Stimulated activated naive CD8-positive, alpha-beta T cell treated with anti-CD3 and anti-CD28 coated beads, Interleukin-15, Interleukin-2, amounts not matched to agents 100 ng/mL and 50 ng/mL, for 24 hours (primary cell): ENCODE results near the gene AOC1.

ENCODE experiments used
- H3K27ac Mint-ChIP-seq: one replicate; pipeline ENCODE4 v1.8.0; 2021; ENCODE audit warnings: mild to moderate bottlenecking, mixed read lengths
- H3K27me3 Mint-ChIP-seq: one replicate; pipeline ENCODE4 v1.8.0; 2021; ENCODE audit warnings: mixed read lengths
- H3K36me3 Mint-ChIP-seq: one replicate; pipeline ENCODE4 v1.8.0; 2021; ENCODE audit warnings: low read depth, mixed read lengths
- H3K4me1 Mint-ChIP-seq: one replicate; pipeline ENCODE4 v1.8.0; 2021; ENCODE audit warnings: low read depth, mixed read lengths
- H3K4me3 Mint-ChIP-seq: one replicate; pipeline ENCODE4 v1.8.0; 2021; ENCODE audit warnings: mild to moderate bottlenecking, mixed read lengths
- H3K9me3 Mint-ChIP-seq: one replicate; pipeline ENCODE4 v1.8.0; 2021; ENCODE audit warnings: mixed read lengths

Gene AOC1

DNA sequence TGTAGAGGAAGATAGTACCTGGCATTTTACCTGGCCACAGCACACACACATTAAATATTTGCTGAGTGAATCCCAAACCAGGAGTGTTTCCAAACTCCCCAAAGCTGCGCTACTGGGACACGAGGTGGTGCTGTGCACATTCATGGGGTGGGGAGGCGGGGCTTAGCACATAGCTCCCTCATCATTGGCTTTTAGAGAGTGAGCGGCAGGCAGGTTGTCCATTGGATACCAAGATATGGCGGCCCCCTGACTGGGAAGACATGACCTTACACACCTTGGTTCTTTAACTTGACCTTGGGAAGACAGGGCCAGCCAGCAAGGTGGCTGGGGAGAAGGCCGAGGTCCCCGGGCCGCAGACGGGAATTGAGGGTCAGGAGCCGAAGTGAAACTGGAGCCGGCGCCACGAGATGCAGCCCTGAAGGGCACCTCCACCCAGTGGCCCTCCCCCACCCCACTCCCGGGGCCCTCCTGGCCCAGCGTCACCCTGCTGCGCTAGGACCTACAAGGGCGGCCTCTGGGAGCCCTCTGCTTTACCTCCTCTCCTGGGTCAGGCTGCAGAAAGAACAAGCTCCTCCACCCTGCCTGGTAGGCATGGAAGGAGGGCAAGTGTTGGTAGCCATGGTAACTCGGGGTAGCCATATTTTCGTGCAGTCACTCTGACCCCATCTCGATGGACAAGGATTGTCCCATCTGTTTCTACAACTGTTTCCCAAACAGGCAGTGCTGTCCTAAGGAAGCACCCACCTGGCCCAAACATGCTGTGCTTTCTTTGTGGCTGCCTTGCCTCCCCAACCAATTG is 27.7 kb upstream of the AOC1 start:
- H3K9me3 Mint-ChIP-seq, result peaks cover 7% of the 10 kb centered on the region
- peaks cover 33% of the 10 kb centered on the region for H3K27me3 Mint-ChIP-seq
- H3K4me1 Mint-ChIP-seq, result peaks cover 2% of the 10 kb centered on the region
- no peak overlapping the region for H3K4me3 Mint-ChIP-seq
- H3K27ac Mint-ChIP-seq, result no peak overlapping the region
- H3K36me3 Mint-ChIP-seq, result no peaks in the 10 kb centered on the region

DNA sequence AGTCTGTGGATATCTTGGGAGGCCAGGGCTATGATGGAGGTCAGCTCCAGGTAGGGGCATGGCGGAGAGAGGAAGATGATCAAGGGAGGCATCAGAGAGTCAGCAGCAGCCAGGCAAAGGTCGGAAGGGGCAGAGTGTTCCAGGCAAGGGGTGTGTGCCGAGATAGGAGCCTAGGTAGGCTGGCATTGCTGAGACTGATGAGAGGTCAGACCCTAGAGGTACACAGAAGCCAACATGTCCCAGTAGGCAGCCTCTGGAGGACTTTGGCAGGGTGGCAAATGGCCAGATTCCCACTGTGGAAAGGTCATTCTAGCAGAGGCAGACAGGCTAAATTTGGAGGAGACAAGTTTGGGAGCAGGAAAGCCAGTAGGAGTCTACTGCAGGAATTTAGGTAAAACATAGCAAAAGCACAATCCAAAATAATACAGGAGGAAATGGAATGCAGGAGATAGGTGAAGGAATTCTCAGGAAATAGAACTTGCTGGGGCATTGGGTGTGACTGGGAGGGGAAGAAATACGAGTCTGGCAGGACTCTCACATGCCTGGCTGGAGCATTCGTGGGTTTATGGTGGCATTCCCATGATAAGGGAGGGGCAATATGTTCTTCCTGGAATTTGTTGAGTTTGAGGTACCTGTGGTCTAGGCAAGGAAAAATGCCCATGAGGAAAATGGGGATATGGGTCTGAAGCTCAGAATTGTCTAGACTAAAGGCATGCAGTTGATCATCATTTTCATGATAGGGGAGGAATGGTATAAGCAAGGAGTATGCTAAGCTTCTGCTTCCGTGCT is 26.1 kb upstream of the AOC1 start:
- H3K27me3 Mint-ChIP-seq, result peaks cover 39% of the 10 kb centered on the region

DNA sequence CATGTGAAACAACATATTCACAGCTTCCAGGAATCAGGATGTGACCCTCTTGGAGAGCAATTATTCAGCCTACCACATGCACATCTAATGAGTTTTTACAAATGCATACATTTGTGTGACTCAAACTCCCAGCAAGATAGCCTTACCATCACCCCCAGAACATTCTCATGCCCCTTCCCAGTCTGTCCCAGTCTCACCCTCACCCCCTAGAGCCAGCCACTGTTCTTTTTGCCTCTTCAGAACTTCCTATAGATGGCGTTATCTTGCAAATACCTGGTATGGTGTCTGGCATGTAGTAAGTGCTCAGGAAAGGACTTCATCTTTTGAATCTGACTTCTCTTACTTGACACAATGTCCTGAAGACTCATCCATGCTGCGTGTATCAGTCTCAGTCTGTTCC is 23.9 kb upstream of the AOC1 start:
- Mint-ChIP-seq H3K27ac (no peak overlapping the region), H3K27me3 (peaks cover 35% of the 10 kb centered on the region), H3K4me3 (no peak overlapping the region), H3K36me3 (no peaks in the 10 kb centered on the region), H3K4me1 (no peaks in the 10 kb centered on the region), H3K9me3 (no peaks in the 10 kb centered on the region)

More for the DNA sequence above, 26.1 kb upstream of the AOC1 start:
- no peaks in the 10 kb centered on the region for H3K4me1 Mint-ChIP-seq
- no peak overlapping the region for H3K27ac Mint-ChIP-seq
- peaks cover 7% of the 10 kb centered on the region for H3K9me3 Mint-ChIP-seq
- no peak overlapping the region for H3K4me3 Mint-ChIP-seq
- no peaks in the 10 kb centered on the region for H3K36me3 Mint-ChIP-seq

GRCh38 chr7:150829426-150829825 is 22.9 kb upstream of the AOC1 start:
- no peaks in the 10 kb centered on the region for H3K9me3 Mint-ChIP-seq
- peaks cover 45% of the 10 kb centered on the region for H3K27me3 Mint-ChIP-seq
- H3K27ac Mint-ChIP-seq, result no peak overlapping the region
- no peaks in the 10 kb centered on the region for H3K36me3 Mint-ChIP-seq
- H3K4me3 Mint-ChIP-seq, result no peak overlapping the region
- H3K4me1 Mint-ChIP-seq, result no peaks in the 10 kb centered on the region

DNA sequence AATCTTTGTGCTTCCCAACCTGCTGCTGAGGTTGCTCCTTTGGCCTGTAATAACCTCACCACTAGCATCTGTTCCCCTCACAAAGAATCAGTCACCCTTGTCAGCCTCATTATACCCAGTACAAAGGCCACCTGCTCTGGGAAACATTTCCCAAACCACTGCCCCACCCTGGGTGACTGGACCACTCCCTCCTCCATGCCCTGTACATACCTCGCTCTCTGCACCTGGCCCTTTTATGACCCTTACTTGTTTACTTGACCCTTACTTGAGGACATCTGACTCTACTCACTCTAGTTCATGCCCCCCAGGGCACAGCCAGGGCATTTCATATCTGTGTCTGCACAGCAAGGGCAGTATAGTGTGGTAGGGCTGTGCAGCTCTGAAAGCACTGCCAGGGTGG is 21.4 kb upstream of the AOC1 start:
- H3K4me3 Mint-ChIP-seq, result no peak overlapping the region
- H3K4me1 Mint-ChIP-seq, result no peaks in the 10 kb centered on the region
- H3K9me3 Mint-ChIP-seq, result no peaks in the 10 kb centered on the region
- peaks cover 48% of the 10 kb centered on the region for H3K27me3 Mint-ChIP-seq
- no peak overlapping the region for H3K27ac Mint-ChIP-seq
- H3K36me3 Mint-ChIP-seq, result no peaks in the 10 kb centered on the region

GRCh38 chr7:150831851-150832250 is 20.5 kb upstream of the AOC1 start:
- H3K4me3 Mint-ChIP-seq, result no peak overlapping the region
- no peak overlapping the region for H3K27ac Mint-ChIP-seq
- H3K4me1 Mint-ChIP-seq, result no peaks in the 10 kb centered on the region
- peaks cover 50% of the 10 kb centered on the region for H3K27me3 Mint-ChIP-seq
- H3K36me3 Mint-ChIP-seq, result no peaks in the 10 kb centered on the region
- H3K9me3 Mint-ChIP-seq, result no peaks in the 10 kb centered on the region

GRCh38 chr7:150835019-150835418 is 17.3 kb upstream of the AOC1 start:
- H3K36me3 Mint-ChIP-seq, result no peaks in the 10 kb centered on the region
- H3K4me1 Mint-ChIP-seq, result no peaks in the 10 kb centered on the region
- no peak overlapping the region for H3K27ac Mint-ChIP-seq
- peaks cover 34% of the 10 kb centered on the region for H3K27me3 Mint-ChIP-seq
- H3K9me3 Mint-ChIP-seq, result no peaks in the 10 kb centered on the region
- no peak overlapping the region for H3K4me3 Mint-ChIP-seq

DNA sequence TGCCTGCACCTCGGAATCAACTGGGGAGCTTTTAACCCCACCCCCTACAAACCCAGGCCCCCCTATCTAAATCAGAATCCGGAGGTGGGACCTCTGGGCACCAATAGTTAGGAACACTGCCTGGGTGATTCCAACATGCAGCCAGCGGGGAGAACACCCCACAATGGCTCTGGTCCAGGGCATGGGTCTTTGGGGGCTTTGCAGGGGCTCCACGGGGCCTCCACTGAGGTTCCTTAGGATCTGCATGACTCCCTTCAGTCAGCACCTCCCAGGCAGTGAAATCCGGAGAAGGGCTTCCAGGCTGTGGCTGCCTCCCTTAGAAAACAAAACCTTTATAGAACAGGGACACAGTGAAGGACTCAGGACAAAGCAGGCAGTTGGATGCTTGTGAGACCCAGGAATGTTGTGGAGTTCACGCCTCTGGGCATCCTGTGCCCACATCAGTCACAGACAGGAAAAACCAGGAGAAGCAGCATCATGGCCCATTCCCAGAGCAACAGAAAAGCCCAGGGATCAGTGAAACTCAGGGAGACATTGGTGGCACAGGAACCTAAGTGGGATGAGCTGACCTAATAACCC is 16.5 kb upstream of the AOC1 start:
- Mint-ChIP-seq H3K27ac (no peak overlapping the region), H3K36me3 (no peaks in the 10 kb centered on the region), H3K27me3 (peaks cover 29% of the 10 kb centered on the region), H3K4me1 (no peaks in the 10 kb centered on the region), H3K9me3 (no peaks in the 10 kb centered on the region), H3K4me3 (no peak overlapping the region)

DNA sequence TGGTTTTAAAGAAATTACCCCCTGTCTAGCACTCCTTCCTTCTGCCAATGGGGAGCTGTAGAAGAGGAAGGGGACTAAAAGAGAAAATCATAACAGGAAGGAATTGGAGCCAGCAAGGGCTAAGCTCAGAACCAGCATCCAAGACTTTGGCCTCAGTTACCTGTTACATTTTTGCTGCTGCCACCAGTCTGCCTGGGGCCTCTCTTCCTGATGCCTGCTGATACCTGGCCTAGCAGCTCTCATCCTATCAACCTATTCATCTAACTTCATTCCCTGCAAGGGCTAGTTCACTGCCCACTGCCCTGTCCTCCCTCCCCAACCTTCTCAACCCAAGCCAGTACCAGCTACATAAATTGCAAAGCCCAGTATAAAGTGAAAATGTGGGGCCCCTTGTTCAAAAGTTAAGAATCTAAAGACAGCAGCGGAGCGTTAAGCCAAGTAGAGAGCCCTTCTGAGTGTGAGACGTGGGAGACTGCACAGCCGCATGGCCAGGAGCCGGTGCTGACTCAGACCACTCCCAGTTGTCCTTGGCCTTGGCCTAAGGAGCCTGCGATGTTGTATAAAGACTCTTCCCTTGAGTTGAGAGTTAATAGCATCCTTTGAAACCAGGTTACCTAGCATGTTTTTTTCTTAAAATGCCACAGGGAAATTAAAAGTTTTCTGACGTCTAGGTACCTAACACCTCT is 13.2 kb upstream of the AOC1 start:
- Mint-ChIP-seq H3K27me3 (peaks cover 13% of the 10 kb centered on the region), H3K36me3 (no peaks in the 10 kb centered on the region), H3K27ac (peak overlapping the region; percentile 53), H3K9me3 (no peaks in the 10 kb centered on the region), H3K4me1 (no peaks in the 10 kb centered on the region), H3K4me3 (no peak overlapping the region)

- Mint-ChIP-seq H3K27ac (no peak overlapping the region), H3K4me1 (no peaks in the 10 kb centered on the region), H3K4me3 (no peak overlapping the region), H3K36me3 (no peaks in the 10 kb centered on the region), H3K27me3 (no peaks in the 10 kb centered on the region), H3K9me3 (no peaks in the 10 kb centered on the region)
Measured at GRCh38 chr7:150842018-150842417, 10.3 kb upstream of the AOC1 start.

DNA sequence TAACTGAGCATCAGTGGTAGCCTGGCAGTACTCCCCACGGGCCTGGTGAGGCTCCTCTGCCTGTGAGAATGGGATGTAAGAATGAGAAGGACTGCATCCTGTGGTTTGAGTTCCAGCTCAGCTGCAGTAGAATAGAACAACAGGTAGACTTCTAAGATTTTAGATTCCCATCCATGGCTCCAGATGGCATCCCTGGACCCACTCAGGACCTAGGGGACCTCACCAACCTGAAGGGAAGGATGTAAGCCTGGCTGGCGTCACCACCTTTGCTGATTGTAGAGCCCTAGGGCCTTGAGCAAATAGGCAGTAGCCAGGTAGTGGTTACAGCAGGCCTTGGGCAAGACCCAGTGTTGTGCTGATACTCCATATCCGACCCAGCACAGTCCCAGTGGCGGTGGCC is 9.6 kb upstream of the AOC1 start:
- Mint-ChIP-seq H3K4me1 (no peaks in the 10 kb centered on the region), H3K4me3 (no peak overlapping the region), H3K9me3 (no peaks in the 10 kb centered on the region), H3K27me3 (no peaks in the 10 kb centered on the region), H3K36me3 (no peaks in the 10 kb centered on the region), H3K27ac (no peak overlapping the region)

DNA sequence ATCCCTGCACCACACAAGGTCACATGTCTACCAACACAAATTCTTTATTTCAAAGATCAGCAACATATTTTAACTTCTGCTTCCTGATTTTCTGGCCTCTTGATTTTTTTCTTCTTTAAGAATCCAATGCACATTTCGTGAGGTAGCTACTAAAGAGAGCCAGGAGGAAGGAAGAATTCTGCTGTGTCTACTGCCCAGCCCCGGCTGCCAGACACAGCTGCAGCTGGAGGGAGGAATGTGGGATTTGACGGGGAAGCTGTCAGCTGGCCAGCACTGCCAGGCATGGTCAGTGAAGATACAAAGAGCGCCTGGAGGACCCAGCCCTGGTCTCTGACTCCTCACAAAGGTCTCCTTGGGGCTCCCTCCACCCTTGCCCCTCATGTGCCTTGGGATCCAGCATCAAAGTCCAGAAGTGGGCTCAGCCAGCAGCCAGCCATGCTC is 6.9 kb upstream of the AOC1 start:
- H3K27me3 Mint-ChIP-seq, result peaks cover 7% of the 10 kb centered on the region
- H3K36me3 Mint-ChIP-seq, result no peaks in the 10 kb centered on the region
- H3K9me3 Mint-ChIP-seq, result no peaks in the 10 kb centered on the region
- H3K4me3 Mint-ChIP-seq, result no peak overlapping the region
- no peaks in the 10 kb centered on the region for H3K4me1 Mint-ChIP-seq
- no peak overlapping the region for H3K27ac Mint-ChIP-seq

GRCh38 chr7:150846291-150847115 is 5.8 kb upstream of the AOC1 start:
- Mint-ChIP-seq H3K4me3 (no peak overlapping the region), H3K4me1 (no peaks in the 10 kb centered on the region), H3K27me3 (peaks cover 13% of the 10 kb centered on the region), H3K27ac (no peak overlapping the region), H3K36me3 (no peaks in the 10 kb centered on the region), H3K9me3 (no peaks in the 10 kb centered on the region)

DNA sequence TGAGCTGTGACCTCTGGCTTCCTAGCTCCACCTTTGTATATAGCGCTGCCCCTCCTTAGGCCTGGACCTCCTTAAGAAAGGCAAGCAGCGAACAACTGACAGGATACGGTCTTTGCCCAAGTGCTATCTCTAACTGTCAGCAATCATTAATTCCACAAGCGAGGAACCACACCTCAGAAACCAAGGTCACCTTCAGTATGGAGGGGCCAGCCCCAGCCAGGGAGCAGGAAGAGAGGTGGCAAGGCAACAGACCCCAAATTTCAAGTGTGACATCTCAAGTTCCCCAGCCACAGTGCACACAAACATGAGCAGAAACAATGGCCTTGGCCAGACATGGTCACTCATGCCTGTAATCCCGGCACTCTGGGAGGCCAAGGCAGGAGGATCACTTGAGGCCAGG is 4.8 kb upstream of the AOC1 start:
- no peaks in the 10 kb centered on the region for H3K9me3 Mint-ChIP-seq
- H3K4me3 Mint-ChIP-seq, result no peak overlapping the region
- H3K4me1 Mint-ChIP-seq, result no peaks in the 10 kb centered on the region
- peaks cover 24% of the 10 kb centered on the region for H3K27me3 Mint-ChIP-seq
- no peak overlapping the region for H3K27ac Mint-ChIP-seq
- no peaks in the 10 kb centered on the region for H3K36me3 Mint-ChIP-seq
